Heart right ventricle (tissue), 16 donors: ENCODE measurements around the gene VTI1A. TPM values are rescaled to one million over a fixed set of nuclear protein-coding genes. Genes with fewer than 3 reads are reported as not detected.

ENCODE experiments used
- ATAC-seq, 8 donors: fragments of 200-7000 bp; cut with Tn5 transposase; one replicate each; pipeline ENCODE4 v1.9.1; 2020; ENCODE audit warnings: mild to moderate bottlenecking in 8 of 8, moderate library complexity in 8 of 8, moderate number of reproducible peaks in 1 of 8
- DNase-seq, 2 donors: peaks; one replicate each; pipeline ENCODE4 v3.0.0-alpha.2; 2020
- H3K27ac ChIP-seq, 10 donors: fragments of 200-600 bp; sonication (generic) in 2 of 10; one replicate each; pipeline versions ENCODE4 v1.5.0 to v1.8.0; 2020 to 2022; ENCODE audit warnings: mild to moderate bottlenecking in 3 of 10
- H3K27me3 ChIP-seq, 7 donors: fragments of 200-600 bp; one replicate each; pipeline ENCODE4 v1.8.0; 2021 to 2022; ENCODE audit warnings: mild to moderate bottlenecking in 2 of 7
- H3K36me3 ChIP-seq, 9 donors: fragments of 200-600 bp; sonication (generic) in 1 of 9; one replicate each; pipeline versions ENCODE4 v1.5.0 to v1.8.0; 2020 to 2022; ENCODE audit warnings: mild to moderate bottlenecking in 2 of 9
- H3K4me1 ChIP-seq, 9 donors: fragments of 200-600 bp; sonication (generic) in 1 of 9; one replicate each; pipeline versions ENCODE4 v1.5.0 to v1.8.0; 2020 to 2022; ENCODE audit warnings: mild to moderate bottlenecking in 4 of 9
- H3K4me3 ChIP-seq, 10 donors: fragments of 200-600 bp; sonication (generic) in 2 of 10; one replicate each; pipeline versions ENCODE4 v1.5.0 to v1.8.0; 2020 to 2022; ENCODE audit warnings: mild to moderate bottlenecking in 7 of 10, moderate library complexity in 2 of 10
- H3K9me3 ChIP-seq, 11 donors: fragments of 200-600 bp in 10 of 11; sonication (generic) in 2 of 11; one replicate each; pipeline versions ENCODE4 v1.5.0 to v1.8.0; 2013 to 2022; ENCODE audit warnings: mild to moderate bottlenecking in 2 of 11, control low read depth in 1 of 11, moderate library complexity in 1 of 11
- CTCF ChIP-seq, 9 donors: fragments of 200-600 bp; sonication (generic) in 2 of 9; IDR thresholded peaks; one replicate each; pipeline versions ENCODE4 v1.5.0 to v1.8.0; 2021 to 2022; ENCODE audit warnings: antibody characterized with exemption in 9 of 9, mild to moderate bottlenecking in 5 of 9, moderate library complexity in 1 of 9
- WGBS, 2 donors: extraction: QIAGEN DNeasy Blood & Tissue Kit; methylation state at CpG; one replicate each; pipeline ENCODE4 v1.1.7; 2013; ENCODE audit warnings: inconsistent platforms in 1 of 2; 5-methylcytosine and 5-hydroxymethylcytosine counted together
- intact Hi-C, 10 donors: fragments of 100-400 bp; cut with DNase I; formaldehyde crosslinking; loops; one replicate each; pipeline versions ENCODE4 v1.11.1 to v1.14.2; 2022
- polyA plus RNA-seq, 2 donors: library from polyadenylated mRNA; stranded (reverse); fragments of 200-250 nt; gene quantifications; one replicate each; pipeline ENCODE4 v1.2.3, GENCODE V29; 2013
- total RNA-seq, 10 donors: library from RNA; stranded (reverse); fragmentation: NEBNext Ultra II Directional in 3 of 10; extraction: Animal tissue kit (Norgen Biotek cat#: 25700) in 3 of 10; gene quantifications; one replicate each; pipeline versions ENCODE4 v1.2.1 to v1.2.4, GENCODE V29; 2021 to 2023
- donor health status: Arrhythmogenic right ventricular cardiomyopathy.
- donor health status: ischemic (EF 13 %, LVEDD 7.1; RV severe dilation, severe dysfunction).
- donor health status: healthy with polysubstance abuse.
- donor health status: DM: no; HTN: yes; CAD: no.
- donor health status: DM: no; HTN: no; CAD: no.
- donor health status: ischemic (EF 25% LVEDD 6.9; RV normal size, moderate dysfunction).
- donor health status: ischemic (EF 25% LVEDD 5.7; RV mildly dilated, moderate dysfunction).
- donor health status: healthy.
- donor health status: DM: yes; HTN: yes; CAD: no.
- donor health status: Ischemic cardiomyopathy.
- donor health status: ischemic (EF 35%, LVEDD 5.7; RV mildly dilated, moderate dysfunction).
- donor health status: nonischemic (EF 11% LVEDD 7.7; RV severe dilation, severe dysfunction).
- donor health status: DM: yes; HTN: yes; CAD: no.
- donor health status: PGD.
- donor health status: ischemic (EF 29% LVEDD 5.4; RV normal size, mild dysfunction).
- donor health status: nonischemic (EF 23%, LVEDD 6.1; RV moderate dilation, normal function).

The VTI1A gene
- total and polyA plus RNA-seq, 12 donors, result 6.2 to 24.5 (median 20.6) TPM

- ATAC-seq, result no peak
These were observed 294.9 kb downstream of the VTI1A start for GRCh38 chr10:112741830-112742402.

GRCh38 chr10:112744181-112745096, 297.4 kb downstream of the VTI1A start:
- TF ChIP-seq CTCF (IDR thresholded peaks at IDR 0.05), result no peak
- Histone ChIP-seq H3K9me3 (peaks cover 0 to 4% (median 0%) of the 10 kb centered on the region in 11 donors), H3K4me3 (no peak overlapping the region), H3K36me3 (no peaks in the 10 kb centered on the region), H3K4me1 (peaks cover 0 to 10% (median 7%) of the 10 kb centered on the region in 9 donors), H3K27me3 (no peaks in the 10 kb centered on the region), H3K27ac (no peak overlapping the region)
- intact Hi-C loops, result no loop called here
- 91 to 95% methylated on average over 12 of the region's 12 CpGs for WGBS, 2 donors
- ATAC-seq (no peak), DNase-seq (no peak)

More at GRCh38 chr10:112741830-112742402, 294.9 kb downstream of the VTI1A start:
- intact Hi-C loops, result no loop called here
- H3K27ac ChIP-seq, result no peak overlapping the region
- TF ChIP-seq CTCF (IDR thresholded peaks at IDR 0.05), result no peak
- H3K27me3 ChIP-seq, result no peaks in the 10 kb centered on the region
- WGBS, 2 donors, result 53 to 73% methylated on average over 3 of the region's 3 CpGs
- H3K4me1 ChIP-seq, result peaks cover 0 to 10% (median 7%) of the 10 kb centered on the region in 9 donors
- no peaks in the 10 kb centered on the region for H3K36me3 ChIP-seq
- H3K9me3 ChIP-seq, result peaks cover 0 to 4% (median 0%) of the 10 kb centered on the region in 11 donors
- DNase-seq, result no peak
- no peak overlapping the region for H3K4me3 ChIP-seq

DNA sequence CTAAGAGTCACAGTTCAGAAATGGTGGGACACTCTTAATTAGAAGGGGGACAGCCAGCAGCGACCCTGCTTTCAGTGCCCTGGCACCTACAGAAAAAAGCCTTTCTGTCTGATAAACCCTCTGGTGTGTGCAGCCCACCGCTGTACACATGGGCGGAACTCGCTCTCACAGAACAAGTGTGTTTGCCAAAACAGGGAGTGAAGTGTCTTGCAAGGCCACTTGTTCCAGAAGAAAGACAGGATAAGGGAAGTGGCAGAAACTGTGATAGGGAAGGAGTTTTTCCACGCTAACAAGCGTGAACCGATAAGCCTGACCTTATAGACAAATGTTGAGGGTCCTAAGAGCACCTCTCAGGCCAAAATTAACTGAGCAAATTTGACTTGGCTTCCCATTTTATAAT, 299.3 kb downstream of the VTI1A start:
- ATAC-seq (peak in 2 of 8 donors; percentile 27 to 62), DNase-seq (no peak)
- 39 to 54% methylated on average over 7 of the region's 7 CpGs for WGBS, 2 donors
- Histone ChIP-seq H3K27me3 (no peaks in the 10 kb centered on the region), H3K27ac (no peak overlapping the region), H3K4me3 (no peak overlapping the region), H3K4me1 (peaks cover 0 to 10% (median 7%) of the 10 kb centered on the region in 9 donors), H3K36me3 (no peaks in the 10 kb centered on the region), H3K9me3 (no peaks in the 10 kb centered on the region)
- intact Hi-C loops, result no loop called here
- no peak for TF ChIP-seq CTCF (IDR thresholded peaks at IDR 0.05)

- Histone ChIP-seq H3K27ac (no peak overlapping the region), H3K27me3 (no peaks in the 10 kb centered on the region), H3K4me1 (peaks cover 0 to 9% (median 3%) of the 10 kb centered on the region in 9 donors), H3K36me3 (no peaks in the 10 kb centered on the region), H3K9me3 (no peaks in the 10 kb centered on the region), H3K4me3 (no peak overlapping the region)
- intact Hi-C loops, result no loop called here
- TF ChIP-seq CTCF (IDR thresholded peaks at IDR 0.05), result no peak
- ATAC-seq, result peak in 1 of 8 donors; percentile 25
- WGBS, 2 donors, result 82 to 86% methylated on average over 6 of the region's 6 CpGs
- DNase-seq, result no peak
These were observed 303.6 kb downstream of the VTI1A start for GRCh38 chr10:112750427-112751167.
